Keratinocyte (primary cell): Measurements from ENCODE around the gene DNAH11. TPM values are rescaled to one million over a fixed set of nuclear protein-coding genes. Genes with fewer than 3 reads are reported as not detected.

ENCODE experiments used
- DNase-seq: peaks from one replicate; pipeline ENCODE4 v3.0.0-alpha.2; 2011; ENCODE audit warnings: low read depth, missing footprints, low spot score
- FAIRE-seq: peaks from 2 replicates; lab custom pipeline; 2011; peaks lifted over from hg19 to GRCh38; lab: Jason Lieb, UNC
- H2AFZ ChIP-seq: 2 replicates; pipeline ENCODE4 v1.6.0; 2012; ENCODE audit warnings: low read length, control low read depth, inconsistent platforms; ENCODE audit not compliant: control insufficient read depth
- H3K27ac ChIP-seq: 2 replicates; pipeline ENCODE4 v1.5.1; 2011; ENCODE audit warnings: low read length; ENCODE audit not compliant: control insufficient read depth, insufficient read depth
- H3K27me3 ChIP-seq: 3 replicates; pipeline ENCODE4 v1.6.0; 2011; ENCODE audit warnings: low read length; ENCODE audit not compliant: control insufficient read depth, insufficient read depth; ENCODE audit errors: extremely low read depth
- H3K36me3 ChIP-seq, 2 experiments: 2 replicates in 1 of 2; 3 replicates in 1 of 2; pipeline ENCODE4 v1.5.1; 2011; ENCODE audit warnings: low read length in 2 of 2, mild to moderate bottlenecking in 1 of 2; ENCODE audit not compliant: control insufficient read depth in 2 of 2, insufficient read depth in 2 of 2; ENCODE audit errors: extremely low read depth in 1 of 2
- H3K4me1 ChIP-seq: 3 replicates; pipeline ENCODE4 v1.5.1; 2011; ENCODE audit warnings: low read length; ENCODE audit not compliant: control insufficient read depth, insufficient read depth; ENCODE audit errors: extremely low read depth
- H3K4me2 ChIP-seq: 3 replicates; pipeline ENCODE4 v1.6.0; 2011; ENCODE audit warnings: low read depth, low read length; ENCODE audit not compliant: control insufficient read depth, insufficient read depth; ENCODE audit errors: extremely low read depth
- H3K4me3 ChIP-seq, 3 experiments: fragments of 200-600 bp in 1 of 3; sonication (generic) in 1 of 3; 2 replicates in 2 of 3; 3 replicates in 1 of 3; pipeline ENCODE4 v1.5.1; 2011 to 2016; ENCODE audit warnings: low read length in 3 of 3, mild to moderate bottlenecking in 3 of 3, control low read depth in 2 of 3, inconsistent platforms in 1 of 3, low read depth in 1 of 3, mixed read lengths in 1 of 3, mixed run types in 1 of 3, moderate library complexity in 1 of 3; ENCODE audit not compliant: control insufficient read depth in 2 of 3, insufficient read depth in 2 of 3; ENCODE audit errors: extremely low read depth in 1 of 3
- H3K79me2 ChIP-seq: 2 replicates; pipeline ENCODE4 v1.6.0; 2012; ENCODE audit warnings: low read length; ENCODE audit not compliant: control insufficient read depth, insufficient read depth
- H3K9ac ChIP-seq: 3 replicates; pipeline ENCODE4 v1.6.0; 2011; ENCODE audit warnings: low read length; ENCODE audit not compliant: control insufficient read depth, insufficient read depth; ENCODE audit errors: extremely low read depth
- H3K9me1 ChIP-seq: 3 replicates; pipeline ENCODE4 v1.6.0; 2011; ENCODE audit warnings: low read length; ENCODE audit not compliant: control insufficient read depth, insufficient read depth; ENCODE audit errors: extremely low read depth
- H3K9me3 ChIP-seq: 2 replicates; pipeline ENCODE4 v1.5.1; 2012; ENCODE audit warnings: low read depth, low read length; ENCODE audit not compliant: control insufficient read depth
- H4K20me1 ChIP-seq: 3 replicates; pipeline ENCODE4 v1.6.0; 2011; ENCODE audit warnings: low read length; ENCODE audit not compliant: control insufficient read depth, insufficient read depth; ENCODE audit errors: extremely low read depth
- EZH2 ChIP-seq: IDR thresholded peaks from one replicate; pipeline ENCODE4 v1.6.1; 2012; ENCODE audit warnings: inconsistent platforms, mild to moderate bottlenecking, low read length, moderate library complexity
- dilution Hi-C: fragments of 300-500 bp; cut with MboI; formaldehyde crosslinking; loops from one replicate; pipeline ENCODE4 v1.7.0; 2020; ENCODE audit warnings: low sequenced_read_pairs; ENCODE audit not compliant: extremely low pct_ligation_motif_present
- polyA plus RNA-seq, 5 experiments: library from polyadenylated mRNA; depleted of rRNA in 3 of 5; stranded (reverse) in 3 of 5; stranded (forward) in 1 of 5; unstranded in 1 of 5; fragments of >200 nt; gene quantifications; 1 replicate in 1 of 5; 2 replicates in 3 of 5; 3 replicates in 1 of 5; pipeline versions ENCODE4 v1.2.1 to v1.2.3, GENCODE V29; 2011 to 2012; ENCODE audit warnings: missing spikeins in 2 of 5, low read depth in 1 of 5, low replicate concordance in 1 of 5
- TF ChIP-seq, protein P1 (sequence below), 3 experiments: IDR thresholded peaks in 1 of 3; conservative IDR thresholded peaks in 1 of 3; optimal IDR thresholded peaks in 1 of 3; 2 replicates in 2 of 3; 3 replicates in 1 of 3; pipeline versions ENCODE3 to v1.5.1; 2011; ENCODE audit warnings: low read length in 3 of 3, mild to moderate bottlenecking in 3 of 3, moderate library complexity in 2 of 3, control low read depth in 1 of 3, inconsistent platforms in 1 of 3; ENCODE audit not compliant: insufficient read depth in 2 of 3; ENCODE audit errors: extremely low read depth in 1 of 3

The DNAH11 gene
- polyA plus RNA-seq, 1 donor (not counting 4 experiments of a cell fraction or from before 2014, with no cell fraction given), result 0.21 TPM

DNA sequence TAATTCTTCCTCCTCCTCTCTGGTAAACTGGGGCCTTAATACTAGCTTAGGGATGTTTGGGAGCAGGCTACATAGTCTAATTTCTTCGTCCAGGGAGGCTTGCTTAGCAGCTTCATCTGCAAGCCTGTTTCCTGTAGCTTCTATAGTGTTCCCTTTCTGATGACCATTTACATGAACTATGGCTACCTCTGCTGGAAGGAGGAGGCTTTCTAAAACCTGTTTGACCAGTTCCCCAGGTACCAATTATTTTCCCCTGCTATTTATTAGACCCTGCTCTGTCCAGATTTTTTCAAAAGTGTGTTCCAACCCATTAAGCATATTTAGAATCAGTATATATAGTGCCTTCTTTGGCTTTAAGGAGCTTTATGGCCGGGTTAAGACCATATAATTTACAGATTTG, 38.8 kb upstream of the DNAH11 start:
- FAIRE-seq, result no peak
- H4K20me1 ChIP-seq, result no peaks in the 10 kb centered on the region
- DNase-seq, result no peak
- no peaks in the 10 kb centered on the region for H3K27me3 ChIP-seq
- no peaks in the 10 kb centered on the region for H3K9me3 ChIP-seq
- no peak overlapping the region for H3K4me2 ChIP-seq
- H3K36me3 ChIP-seq, result no peaks in the 10 kb centered on the region
- TF ChIP-seq EZH2, result no peak
- TF ChIP-seq, protein P1, sequence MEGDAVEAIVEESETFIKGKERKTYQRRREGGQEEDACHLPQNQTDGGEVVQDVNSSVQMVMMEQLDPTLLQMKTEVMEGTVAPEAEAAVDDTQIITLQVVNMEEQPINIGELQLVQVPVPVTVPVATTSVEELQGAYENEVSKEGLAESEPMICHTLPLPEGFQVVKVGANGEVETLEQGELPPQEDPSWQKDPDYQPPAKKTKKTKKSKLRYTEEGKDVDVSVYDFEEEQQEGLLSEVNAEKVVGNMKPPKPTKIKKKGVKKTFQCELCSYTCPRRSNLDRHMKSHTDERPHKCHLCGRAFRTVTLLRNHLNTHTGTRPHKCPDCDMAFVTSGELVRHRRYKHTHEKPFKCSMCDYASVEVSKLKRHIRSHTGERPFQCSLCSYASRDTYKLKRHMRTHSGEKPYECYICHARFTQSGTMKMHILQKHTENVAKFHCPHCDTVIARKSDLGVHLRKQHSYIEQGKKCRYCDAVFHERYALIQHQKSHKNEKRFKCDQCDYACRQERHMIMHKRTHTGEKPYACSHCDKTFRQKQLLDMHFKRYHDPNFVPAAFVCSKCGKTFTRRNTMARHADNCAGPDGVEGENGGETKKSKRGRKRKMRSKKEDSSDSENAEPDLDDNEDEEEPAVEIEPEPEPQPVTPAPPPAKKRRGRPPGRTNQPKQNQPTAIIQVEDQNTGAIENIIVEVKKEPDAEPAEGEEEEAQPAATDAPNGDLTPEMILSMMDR (optimal IDR thresholded peaks at IDR 0.05 in 1 of 3, IDR thresholded peaks at IDR 0.05 in 1 of 3, conservative IDR thresholded peaks at IDR 0.05 in 1 of 3; ENCODE audit: extremely low read depth in 1 of 3, insufficient read depth in 2 of 3, low read length in 3 of 3), result no peak
- no peaks in the 10 kb centered on the region for H3K9me1 ChIP-seq
- dilution Hi-C loops, result no loop called here
- no peak overlapping the region for H2AFZ ChIP-seq
- no peaks in the 10 kb centered on the region for H3K79me2 ChIP-seq
- H3K4me1 ChIP-seq, result no peaks in the 10 kb centered on the region
- H3K27ac ChIP-seq, result no peak overlapping the region
- H3K9ac ChIP-seq, result no peak overlapping the region
- no peak overlapping the region for H3K4me3 ChIP-seq

DNA sequence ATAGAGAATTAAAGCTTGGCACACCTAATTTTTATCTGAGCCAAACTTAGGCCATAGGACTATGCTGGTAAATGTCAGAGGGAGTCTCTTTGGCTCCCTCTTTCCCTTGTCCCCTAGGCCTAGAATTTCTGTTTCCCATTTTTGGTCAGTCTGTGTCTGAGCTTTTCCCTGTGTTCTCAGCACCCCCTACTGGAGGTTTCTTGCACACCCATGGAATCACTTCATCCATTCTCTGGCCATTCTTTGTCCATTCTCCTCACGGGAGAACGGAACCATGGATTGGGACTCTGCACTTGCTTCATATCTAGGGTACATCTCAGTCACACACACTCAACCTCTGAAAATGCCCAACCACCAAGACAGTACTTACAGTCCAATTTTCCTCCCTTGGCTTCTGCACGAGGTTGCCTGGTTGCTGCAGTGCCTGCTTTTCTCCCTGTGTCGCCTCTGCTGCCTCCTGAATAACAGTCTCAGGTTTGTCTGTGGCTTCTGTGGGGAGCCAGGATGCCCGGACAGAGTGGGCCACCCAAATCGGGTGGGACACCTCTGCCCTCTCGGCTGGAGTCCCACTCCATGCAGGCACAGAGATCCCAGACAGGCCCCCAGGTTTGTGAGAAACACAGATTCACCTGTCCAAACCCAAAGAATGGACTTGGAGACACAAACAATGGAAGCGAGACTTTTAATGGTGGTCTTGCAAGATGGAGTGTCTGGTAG, 35.1 kb upstream of the DNAH11 start:
- no peak for TF ChIP-seq EZH2
- TF ChIP-seq, protein P1 (optimal IDR thresholded peaks at IDR 0.05 in 1 of 3, IDR thresholded peaks at IDR 0.05 in 1 of 3, conservative IDR thresholded peaks at IDR 0.05 in 1 of 3; ENCODE audit: extremely low read depth in 1 of 3, insufficient read depth in 2 of 3, low read length in 3 of 3), result peak; percentile 71 to 82 (median 80)
- Histone ChIP-seq H3K27me3 (no peaks in the 10 kb centered on the region), H3K4me1 (no peaks in the 10 kb centered on the region), H3K4me2 (no peak overlapping the region), H3K9ac (no peak overlapping the region), H3K79me2 (no peaks in the 10 kb centered on the region), H3K9me1 (no peaks in the 10 kb centered on the region), H4K20me1 (no peaks in the 10 kb centered on the region), H3K36me3 (no peaks in the 10 kb centered on the region), H2AFZ (no peak overlapping the region), H3K27ac (no peak overlapping the region), H3K9me3 (no peaks in the 10 kb centered on the region), H3K4me3 (no peak overlapping the region)
- dilution Hi-C loops, result no loop called here
- DNase-seq (no peak), FAIRE-seq (peak; percentile 79)
